NCI-H1436 treated with DMSO at 0.1 percent for 48 hours (cell line): ENCODE results near the gene NALCN.

ENCODE experiments used
- DNase-seq: peaks from one replicate; lab custom pipeline; 2025; lab: John Stamatoyannopoulos, UW

The NALCN gene

GRCh38 chr13:101205408-101205807, 210.9 kb downstream of the NALCN start:
- DNase-seq, result no peak

- peak; percentile 62 for DNase-seq
Observed at GRCh38 chr13:101204270-101205020, 211.9 kb downstream of the NALCN start.

- no peak for DNase-seq
Observed at GRCh38 chr13:101202590-101202989, 213.7 kb downstream of the NALCN start.

GRCh38 chr13:101190976-101191375, 225.3 kb downstream of the NALCN start:
- no peak for DNase-seq

GRCh38 chr13:101190337-101190736, 226.0 kb downstream of the NALCN start:
- no peak for DNase-seq

- peak; percentile 23 for DNase-seq
Observed at GRCh38 chr13:101185606-101186005, 230.7 kb downstream of the NALCN start.

GRCh38 chr13:101181076-101181685, 235.1 kb downstream of the NALCN start:
- DNase-seq, result no peak

- DNase-seq, result no peak
Observed at GRCh38 chr13:101179021-101179420, 237.3 kb downstream of the NALCN start.

- no peak for DNase-seq
Observed at GRCh38 chr13:101178406-101178805, 237.9 kb downstream of the NALCN start.

GRCh38 chr13:101170306-101170705, 246.0 kb downstream of the NALCN start:
- no peak for DNase-seq

- no peak for DNase-seq
Observed at GRCh38 chr13:101157261-101157660, 259.0 kb downstream of the NALCN start.

- no peak for DNase-seq
Observed at GRCh38 chr13:101155920-101156319, 260.4 kb downstream of the NALCN start.

GRCh38 chr13:101152184-101152583, 264.1 kb downstream of the NALCN start:
- peak; percentile 66 for DNase-seq

- DNase-seq, result peak; percentile 11
Observed at GRCh38 chr13:101150998-101151397, 265.3 kb downstream of the NALCN start.

GRCh38 chr13:101149735-101150384, 266.4 kb downstream of the NALCN start:
- DNase-seq, result no peak

- no peak for DNase-seq
Observed at GRCh38 chr13:101146101-101146898, 270.0 kb downstream of the NALCN start.

GRCh38 chr13:101144808-101145419, 271.4 kb downstream of the NALCN start:
- DNase-seq, result no peak

GRCh38 chr13:101140936-101141335, 275.4 kb downstream of the NALCN start:
- DNase-seq, result no peak

- DNase-seq, result no peak
Observed at GRCh38 chr13:101140087-101140770, 276.1 kb downstream of the NALCN start.

- no peak for DNase-seq
Observed at GRCh38 chr13:101139081-101139480, 277.2 kb downstream of the NALCN start.

- no peak for DNase-seq
Observed at GRCh38 chr13:101127741-101128353, 288.5 kb downstream of the NALCN start.
